Measurements from ENCODE around the gene TNFRSF21. TPM values are rescaled to one million over a fixed set of nuclear protein-coding genes. Genes with fewer than 3 reads are reported as not detected.
"Not testable (repeated sequence)": the region's sequence is repeated elsewhere in the genome, so short reads cannot be mapped to it uniquely, and the experiment has no call there.

TNFRSF21 gene
- total RNA-seq, 1 experiment from 2014 or later, result 106 TPM

- ChIA-PET POLR2A (ENCODE audit: unreplicated experiment) (no interaction called here), CTCF (no interaction called here)
- H2AFZ ChIP-seq (ENCODE audit: low read length), result no peak overlapping the region
- H4K20me1 ChIP-seq (ENCODE audit: low read length), result no peaks in the 10 kb centered on the region
- no peak for TF ChIP-seq EZH2 (IDR thresholded peaks at IDR 0.05; ENCODE audit: low read length, unreplicated experiment)
- TF ChIP-seq EZH2phosphoT487 (IDR thresholded peaks at IDR 0.05; ENCODE audit: borderline replicate concordance, low read length), result no peak
- no peaks in the 10 kb centered on the region for H3K79me2 ChIP-seq (ENCODE audit: low read length)
- intact Hi-C loops (cut with micrococcal nuclease), result loop anchor here (10.0 kb wide), 1 partner anchor 165 kb away; no protein-coding TSS in a partner anchor
- H3F3A ChIP-seq (ENCODE audit: low read length, unreplicated experiment), result no peaks in the 10 kb centered on the region
- H3K27me3 ChIP-seq (ENCODE audit: low read length), result no peaks in the 10 kb centered on the region
- no peak overlapping the region for H3K9ac ChIP-seq (ENCODE audit: low read length)
- DNase-seq (no peak), ATAC-seq (no peak)
- H3K9me3 ChIP-seq (ENCODE audit: low read length), result no peaks in the 10 kb centered on the region
- H3K9me2 ChIP-seq (replicated peaks; ENCODE audit: low read length), result no peaks in the 10 kb centered on the region
- no peak overlapping the region for H3K4me3 ChIP-seq (ENCODE audit: low read length)
- H3K36me3 ChIP-seq (ENCODE audit: low read depth, low read length), result no peaks in the 10 kb centered on the region
- no peak overlapping the region for H3K4me2 ChIP-seq (ENCODE audit: low read length)
- no TSS peak for BruUV-seq (replicated peaks)
- no peaks in the 10 kb centered on the region for H3K4me1 ChIP-seq (ENCODE audit: insufficient read depth, low read length)
- H3K27ac ChIP-seq (ENCODE audit: low read length), result no peak overlapping the region
These were observed 10.2 kb upstream of the TNFRSF21 start for GRCh38 chr6:47319867-47320266.

GRCh38 chr6:47319382-47319781 is 9.7 kb upstream of the TNFRSF21 start:
- no peaks in the 10 kb centered on the region for H3K9me3 ChIP-seq (ENCODE audit: low read length)
- no peaks in the 10 kb centered on the region for H3K9me2 ChIP-seq (replicated peaks; ENCODE audit: low read length)
- DNase-seq (no peak), ATAC-seq (no peak)
- H3K4me2 ChIP-seq (ENCODE audit: low read length), result no peak overlapping the region
- no peaks in the 10 kb centered on the region for H3K79me2 ChIP-seq (ENCODE audit: low read length)
- no peaks in the 10 kb centered on the region for H4K20me1 ChIP-seq (ENCODE audit: low read length)
- CTCF ChIA-PET, result no interaction called here
- H3K27ac ChIP-seq (ENCODE audit: low read length), result no peak overlapping the region
- no peak overlapping the region for H3K4me3 ChIP-seq (ENCODE audit: low read length)
- no peaks in the 10 kb centered on the region for H3K36me3 ChIP-seq (ENCODE audit: low read depth, low read length)
- TF ChIP-seq EZH2 (IDR thresholded peaks at IDR 0.05; ENCODE audit: low read length, unreplicated experiment) (no peak), CTCF (conservative IDR thresholded peaks at IDR 0.05; ENCODE audit: low read depth, low read length) (no peak), EZH2phosphoT487 (IDR thresholded peaks at IDR 0.05; ENCODE audit: borderline replicate concordance, low read length) (no peak)
- H3K9ac ChIP-seq (ENCODE audit: low read length), result no peak overlapping the region
- no TSS peak for BruUV-seq (replicated peaks)
- H3K27me3 ChIP-seq (ENCODE audit: low read length), result no peaks in the 10 kb centered on the region
- intact Hi-C loops (cut with micrococcal nuclease), result loop anchor here (10.0 kb wide), 1 partner anchor 165 kb away; no protein-coding TSS in a partner anchor
- no peaks in the 10 kb centered on the region for H3K4me1 ChIP-seq (ENCODE audit: insufficient read depth, low read length)
- H3F3A ChIP-seq (ENCODE audit: low read length, unreplicated experiment), result no peaks in the 10 kb centered on the region
- POLR2A ChIA-PET (ENCODE audit: unreplicated experiment), result no interaction called here
- H2AFZ ChIP-seq (ENCODE audit: low read length), result no peak overlapping the region

GRCh38 chr6:47318236-47318989 is 8.7 kb upstream of the TNFRSF21 start:
- no TSS peak for BruUV-seq (replicated peaks)
- Histone ChIP-seq H3K4me3 (ENCODE audit: low read length) (no peak overlapping the region), H3K27me3 (ENCODE audit: low read length) (no peaks in the 10 kb centered on the region), H3K36me3 (ENCODE audit: low read depth, low read length) (no peaks in the 10 kb centered on the region), H3K27ac (ENCODE audit: low read length) (no peak overlapping the region), H3K9ac (ENCODE audit: low read length) (no peak overlapping the region), H4K20me1 (ENCODE audit: low read length) (no peaks in the 10 kb centered on the region), H2AFZ (ENCODE audit: low read length) (no peak overlapping the region), H3K9me3 (ENCODE audit: low read length) (no peaks in the 10 kb centered on the region), H3K79me2 (ENCODE audit: low read length) (no peaks in the 10 kb centered on the region), H3K4me2 (ENCODE audit: low read length) (no peak overlapping the region), H3K4me1 (ENCODE audit: insufficient read depth, low read length) (no peaks in the 10 kb centered on the region), H3K9me2 (replicated peaks; ENCODE audit: low read length) (no peaks in the 10 kb centered on the region), H3F3A (ENCODE audit: low read length, unreplicated experiment) (no peaks in the 10 kb centered on the region)
- ChIA-PET POLR2A (ENCODE audit: unreplicated experiment) (interaction anchor here (0.6 kb wide), 1 partner anchor 61 kb away, joined by 3 read pairs; no protein-coding TSS in a partner anchor), CTCF (no interaction called here)
- intact Hi-C loops (cut with micrococcal nuclease), result loop anchor here (10.0 kb wide), 1 partner anchor 166 kb away; no protein-coding TSS in a partner anchor
- DNase-seq (no peak), ATAC-seq (no peak)
- TF ChIP-seq CTCF (conservative IDR thresholded peaks at IDR 0.05; ENCODE audit: low read depth, low read length) (no peak), EZH2 (IDR thresholded peaks at IDR 0.05; ENCODE audit: low read length, unreplicated experiment) (no peak), EZH2phosphoT487 (IDR thresholded peaks at IDR 0.05; ENCODE audit: borderline replicate concordance, low read length) (no peak)

GRCh38 chr6:47315181-47315580 is 5.5 kb upstream of the TNFRSF21 start:
- H3K4me1 ChIP-seq (ENCODE audit: insufficient read depth, low read length); DNase-seq; H3K9me3 ChIP-seq (ENCODE audit: low read length); H3K79me2 ChIP-seq (ENCODE audit: low read length); H3K9ac ChIP-seq (ENCODE audit: low read length); H3K27ac ChIP-seq (ENCODE audit: low read length); H3K36me3 ChIP-seq (ENCODE audit: low read depth, low read length); H3K4me3 ChIP-seq (ENCODE audit: low read length); ATAC-seq; H3K4me2 ChIP-seq (ENCODE audit: low read length); H2AFZ ChIP-seq (ENCODE audit: low read length); H3K27me3 ChIP-seq (ENCODE audit: low read length); BruUV-seq (replicated peaks); CTCF ChIA-PET; H3K9me2 ChIP-seq (replicated peaks; ENCODE audit: low read length); H4K20me1 ChIP-seq (ENCODE audit: low read length); H3F3A ChIP-seq (ENCODE audit: low read length, unreplicated experiment); POLR2A ChIA-PET (ENCODE audit: unreplicated experiment): not testable (repeated sequence)
- intact Hi-C loops (cut with micrococcal nuclease), result loop anchor here (10.0 kb wide), 1 partner anchor 170 kb away; no protein-coding TSS in a partner anchor
